GM23338 (cell line): ENCODE data around the gene FCRL3.

Experiments
- CREB1 ChIP-seq: fragments of 250-450 bp; sonication (Bioruptor Pico); IDR thresholded peaks from 2 replicates; pipeline ENCODE4 v1.5.0; 2020; ENCODE audit warnings: low read depth, mild to moderate bottlenecking, moderate library complexity
- CTCF ChIP-seq, 2 experiments: fragments of 200-600 bp in 1 of 2; sonication (generic) in 1 of 2; conservative IDR thresholded peaks; 2 replicates each; pipeline versions ENCODE4 v1.5.1 to v1.6.1; 2016 to 2017; ENCODE audit warnings: antibody characterized with exemption in 2 of 2, low read depth in 2 of 2, mild to moderate bottlenecking in 2 of 2, moderate library complexity in 1 of 2
- EZH2 ChIP-seq: fragments of 200-600 bp; sonication (generic); IDR thresholded peaks from one replicate; pipeline ENCODE4 v1.8.0; 2017; ENCODE audit warnings: antibody characterized with exemption, mild to moderate bottlenecking, low read depth; ENCODE audit not compliant: unreplicated experiment
- EZH2phosphoT487 ChIP-seq: fragments of 200-600 bp; sonication (generic); IDR thresholded peaks from one replicate; pipeline ENCODE4 v1.8.1; 2018; ENCODE audit warnings: antibody characterized with exemption; ENCODE audit not compliant: unreplicated experiment
- JUNB ChIP-seq: IDR thresholded peaks from one replicate; pipeline ENCODE4 v1.6.1; 2016; ENCODE audit warnings: antibody characterized with exemption; ENCODE audit not compliant: unreplicated experiment
- NANOG ChIP-seq: IDR thresholded peaks from 2 replicates; pipeline ENCODE4 v1.6.1; 2016; ENCODE audit warnings: antibody characterized with exemption, borderline replicate concordance
- POLR2AphosphoS5 ChIP-seq: IDR thresholded peaks from 2 replicates; pipeline ENCODE4 v1.6.1; 2016; ENCODE audit warnings: antibody characterized with exemption, low read depth
- STAT1 ChIP-seq: IDR thresholded peaks from one replicate; pipeline ENCODE4 v1.6.1; 2016; ENCODE audit warnings: antibody characterized with exemption; ENCODE audit not compliant: unreplicated experiment
- ZNF114 ChIP-seq: fragments of 250-450 bp; sonication (Bioruptor Pico); IDR thresholded peaks from 2 replicates; pipeline ENCODE4 v1.5.0; 2020; ENCODE audit warnings: mild to moderate bottlenecking, moderate library complexity
- TF ChIP-seq, protein P1 (sequence below): IDR thresholded peaks from 2 replicates; pipeline ENCODE4 v1.6.1; 2016; ENCODE audit warnings: antibody characterized with exemption
- TF ChIP-seq, protein P2 (sequence below): IDR thresholded peaks from one replicate; pipeline ENCODE4 v1.6.1; 2018; ENCODE audit warnings: antibody characterized with exemption; ENCODE audit not compliant: unreplicated experiment

DNA sequence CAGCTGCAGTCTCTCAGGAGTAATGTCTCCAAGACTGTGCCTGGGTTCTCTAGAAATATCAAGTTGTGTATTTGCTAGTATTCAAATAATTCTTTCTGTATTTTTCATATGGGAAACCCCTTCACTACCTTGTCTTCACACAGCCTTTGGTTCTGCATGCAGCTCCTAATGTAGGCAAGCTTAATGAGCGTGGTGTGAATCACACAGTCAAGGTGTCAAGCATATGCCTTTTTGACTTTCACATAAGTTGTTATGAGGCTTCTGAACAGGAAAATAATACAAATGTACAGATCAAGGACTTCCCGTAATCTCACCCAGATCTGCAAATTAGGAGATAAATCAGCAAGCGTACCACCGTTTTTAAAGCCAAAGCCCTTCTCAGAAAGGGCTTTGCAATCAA is at the start of gene FCRL3:
- TF ChIP-seq POLR2AphosphoS5 (no peak), CTCF (conservative IDR thresholded peaks at IDR 0.05; ENCODE audit: low read depth in 2 of 2) (no peak), EZH2 (no peak), JUNB (no peak), CREB1 (CRISPR knock-in tag) (no peak), ZNF114 (CRISPR knock-in tag) (no peak), EZH2phosphoT487 (no peak), NANOG (no peak), STAT1 (no peak)
- TF ChIP-seq, protein P1, sequence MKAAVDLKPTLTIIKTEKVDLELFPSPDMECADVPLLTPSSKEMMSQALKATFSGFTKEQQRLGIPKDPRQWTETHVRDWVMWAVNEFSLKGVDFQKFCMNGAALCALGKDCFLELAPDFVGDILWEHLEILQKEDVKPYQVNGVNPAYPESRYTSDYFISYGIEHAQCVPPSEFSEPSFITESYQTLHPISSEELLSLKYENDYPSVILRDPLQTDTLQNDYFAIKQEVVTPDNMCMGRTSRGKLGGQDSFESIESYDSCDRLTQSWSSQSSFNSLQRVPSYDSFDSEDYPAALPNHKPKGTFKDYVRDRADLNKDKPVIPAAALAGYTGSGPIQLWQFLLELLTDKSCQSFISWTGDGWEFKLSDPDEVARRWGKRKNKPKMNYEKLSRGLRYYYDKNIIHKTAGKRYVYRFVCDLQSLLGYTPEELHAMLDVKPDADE, result no peak
- TF ChIP-seq, protein P2, sequence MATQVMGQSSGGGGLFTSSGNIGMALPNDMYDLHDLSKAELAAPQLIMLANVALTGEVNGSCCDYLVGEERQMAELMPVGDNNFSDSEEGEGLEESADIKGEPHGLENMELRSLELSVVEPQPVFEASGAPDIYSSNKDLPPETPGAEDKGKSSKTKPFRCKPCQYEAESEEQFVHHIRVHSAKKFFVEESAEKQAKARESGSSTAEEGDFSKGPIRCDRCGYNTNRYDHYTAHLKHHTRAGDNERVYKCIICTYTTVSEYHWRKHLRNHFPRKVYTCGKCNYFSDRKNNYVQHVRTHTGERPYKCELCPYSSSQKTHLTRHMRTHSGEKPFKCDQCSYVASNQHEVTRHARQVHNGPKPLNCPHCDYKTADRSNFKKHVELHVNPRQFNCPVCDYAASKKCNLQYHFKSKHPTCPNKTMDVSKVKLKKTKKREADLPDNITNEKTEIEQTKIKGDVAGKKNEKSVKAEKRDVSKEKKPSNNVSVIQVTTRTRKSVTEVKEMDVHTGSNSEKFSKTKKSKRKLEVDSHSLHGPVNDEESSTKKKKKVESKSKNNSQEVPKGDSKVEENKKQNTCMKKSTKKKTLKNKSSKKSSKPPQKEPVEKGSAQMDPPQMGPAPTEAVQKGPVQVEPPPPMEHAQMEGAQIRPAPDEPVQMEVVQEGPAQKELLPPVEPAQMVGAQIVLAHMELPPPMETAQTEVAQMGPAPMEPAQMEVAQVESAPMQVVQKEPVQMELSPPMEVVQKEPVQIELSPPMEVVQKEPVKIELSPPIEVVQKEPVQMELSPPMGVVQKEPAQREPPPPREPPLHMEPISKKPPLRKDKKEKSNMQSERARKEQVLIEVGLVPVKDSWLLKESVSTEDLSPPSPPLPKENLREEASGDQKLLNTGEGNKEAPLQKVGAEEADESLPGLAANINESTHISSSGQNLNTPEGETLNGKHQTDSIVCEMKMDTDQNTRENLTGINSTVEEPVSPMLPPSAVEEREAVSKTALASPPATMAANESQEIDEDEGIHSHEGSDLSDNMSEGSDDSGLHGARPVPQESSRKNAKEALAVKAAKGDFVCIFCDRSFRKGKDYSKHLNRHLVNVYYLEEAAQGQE, result no peak
